ENCODE measurements around the gene KCNK15.

GRCh38 chr20:44732327-44732726, 13.3 kb upstream of the KCNK15 start:
- TF ChIP-seq CTCF (IDR thresholded peaks at IDR 0.05 in 2 of 3, conservative IDR thresholded peaks at IDR 0.05 in 1 of 3; ENCODE audit: insufficient read depth in 2 of 3, low read depth in 1 of 3, low read length in 3 of 3) (no peak), NR3C1 (CRISPR knock-in tag; IDR thresholded peaks at IDR 0.05) (no peak), FOXK2 (conservative IDR thresholded peaks at IDR 0.05 in 1 of 2, IDR thresholded peaks at IDR 0.05 in 1 of 2; ENCODE audit: low read depth in 2 of 2) (no peak), TAF1 (IDR thresholded peaks at IDR 0.05; ENCODE audit: control insufficient read depth, extremely low read depth, insufficient read depth, low read length, severe bottlenecking) (no peak), RCOR1 (IDR thresholded peaks at IDR 0.05; ENCODE audit: borderline replicate concordance in 1 of 2, low read depth in 2 of 2, low read length in 2 of 2) (no peak), IRF1 (CRISPR knock-in tag; IDR thresholded peaks at IDR 0.05; ENCODE audit: borderline replicate concordance) (no peak), SRF (CRISPR knock-in tag; IDR thresholded peaks at IDR 0.05) (no peak)
